LNCAP (cell line): ENCODE measurements around the gene CCND1.

Experiments used
- CTCF ChIP-seq: fragments of 450-650 bp; IDR thresholded peaks from 2 replicates; pipeline ENCODE4 v1.5.1; 2017; ENCODE audit warnings: mild to moderate bottlenecking

CCND1 gene

GRCh38 chr11:69648679-69649575, 8.0 kb downstream of the CCND1 start:
- no peak for TF ChIP-seq CTCF

DNA sequence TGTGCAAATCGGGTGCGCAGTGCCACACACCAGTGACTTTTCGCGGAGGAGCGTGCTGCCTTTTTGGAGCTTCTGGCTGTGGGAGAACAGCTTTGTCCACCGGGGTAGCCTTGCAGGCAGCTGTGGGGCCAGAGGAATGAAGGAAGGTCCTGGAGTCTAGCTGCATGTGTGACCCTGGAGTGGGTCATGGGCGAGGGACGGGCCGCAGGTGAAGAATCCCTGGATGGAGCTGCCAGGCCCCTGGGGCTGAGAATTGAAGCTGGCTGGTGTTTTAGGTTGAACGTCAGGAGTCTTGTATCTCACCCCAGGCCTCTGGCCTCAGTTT, 8.6 kb downstream of the CCND1 start:
- TF ChIP-seq CTCF, result no peak

DNA sequence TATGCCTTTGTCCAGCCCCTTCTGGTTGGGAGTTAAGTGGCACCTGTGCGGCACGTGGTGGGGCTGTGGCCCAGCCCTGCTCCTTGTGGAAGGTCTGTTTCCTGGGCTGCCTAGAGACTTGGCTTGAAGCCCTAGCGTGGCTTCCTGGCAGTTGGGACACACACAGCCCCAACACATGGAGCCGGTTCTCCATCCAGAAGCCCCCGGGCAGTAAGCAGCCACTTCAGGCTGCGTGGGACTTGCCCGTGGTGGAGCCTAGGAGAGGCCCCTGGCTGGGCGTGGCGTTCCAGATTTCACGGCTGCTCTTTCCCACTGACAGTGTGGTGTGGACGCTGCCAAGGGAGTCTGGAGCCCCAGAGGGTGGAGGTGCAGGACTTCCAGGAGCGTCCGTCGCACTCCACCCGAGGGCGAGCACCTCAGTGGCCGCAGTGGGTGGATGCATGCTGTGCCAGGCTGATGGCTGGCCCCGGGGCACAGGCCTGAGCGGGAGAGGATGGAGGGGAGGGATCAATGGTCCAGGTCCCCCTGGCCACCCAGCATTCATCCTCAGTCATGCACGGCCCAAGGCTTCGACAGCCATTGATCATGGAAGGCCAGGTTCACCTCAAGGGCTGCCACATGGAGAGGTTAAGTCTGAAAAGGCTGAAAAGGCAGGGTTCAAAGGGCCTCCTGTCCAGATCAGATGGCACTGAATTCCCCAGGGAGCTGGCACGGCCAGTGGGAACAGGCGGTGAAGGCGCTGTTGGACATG, 9.3 kb downstream of the CCND1 start:
- no peak for TF ChIP-seq CTCF

DNA sequence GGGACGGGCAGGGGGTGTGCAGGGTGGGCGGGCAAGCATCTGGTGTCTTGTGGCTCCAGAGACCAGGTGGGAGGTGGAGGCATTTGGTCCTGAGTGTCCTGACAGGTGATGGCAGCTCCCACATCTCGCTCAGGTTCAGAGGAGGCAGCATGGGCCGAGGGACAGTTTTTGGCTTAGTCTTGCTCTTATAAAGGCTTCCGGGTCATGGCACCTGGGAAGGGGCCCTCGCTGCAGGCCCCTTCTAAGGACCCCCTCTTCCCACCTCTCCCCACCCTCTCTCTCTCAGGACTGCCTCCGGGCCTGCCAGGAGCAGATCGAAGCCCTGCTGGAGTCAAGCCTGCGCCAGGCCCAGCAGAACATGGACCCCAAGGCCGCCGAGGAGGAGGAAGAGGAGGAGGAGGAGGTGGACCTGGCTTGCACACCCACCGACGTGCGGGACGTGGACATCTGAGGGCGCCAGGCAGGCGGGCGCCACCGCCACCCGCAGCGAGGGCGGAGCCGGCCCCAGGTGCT, 9.9 kb downstream of the CCND1 start:
- TF ChIP-seq CTCF, result no peak

- no peak for TF ChIP-seq CTCF
Observed at GRCh38 chr11:69651834-69652620, 11.1 kb downstream of the CCND1 start.

DNA sequence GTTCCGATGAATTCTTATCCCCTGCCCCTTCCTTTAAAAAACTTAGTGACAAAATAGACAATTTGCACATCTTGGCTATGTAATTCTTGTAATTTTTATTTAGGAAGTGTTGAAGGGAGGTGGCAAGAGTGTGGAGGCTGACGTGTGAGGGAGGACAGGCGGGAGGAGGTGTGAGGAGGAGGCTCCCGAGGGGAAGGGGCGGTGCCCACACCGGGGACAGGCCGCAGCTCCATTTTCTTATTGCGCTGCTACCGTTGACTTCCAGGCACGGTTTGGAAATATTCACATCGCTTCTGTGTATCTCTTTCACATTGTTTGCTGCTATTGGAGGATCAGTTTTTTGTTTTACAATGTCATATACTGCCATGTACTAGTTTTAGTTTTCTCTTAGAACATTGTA, 12.0 kb downstream of the CCND1 start:
- TF ChIP-seq CTCF, result no peak

GRCh38 chr11:69653406-69653960, 12.5 kb downstream of the CCND1 start:
- no peak for TF ChIP-seq CTCF
